GM12864 (cell line): ENCODE measurements around the gene TRIM61.
"Not testable (repeated sequence)": the region's sequence is repeated elsewhere in the genome, so short reads cannot be mapped to it uniquely, and the experiment has no call there.

Experiments used
- DNase-seq: peaks from one replicate; pipeline ENCODE4 v3.0.0-alpha.2; 2011; ENCODE audit warnings: low read depth
- H3K4me3 ChIP-seq: 2 replicates; pipeline ENCODE4 v1.5.1; 2011; ENCODE audit warnings: mild to moderate bottlenecking, low read depth, low read length, control low read depth
- CTCF ChIP-seq: IDR thresholded peaks from 2 replicates; pipeline ENCODE4 v1.5.1; 2011; ENCODE audit warnings: low read depth, mild to moderate bottlenecking, moderate library complexity, low read length, control low read depth, inconsistent platforms; ENCODE audit errors: missing control alignments

TRIM61 gene

GRCh38 chr4:164977243-164978164 lies at the start of gene TRIM61:
Gene TRIM61 (minus strand): TSS chr4:164977657. CDS start chr4:164970002, 7,655 bp downstream.
- TF ChIP-seq CTCF: peak; percentile 8
- peak; percentile 50 for DNase-seq
- peak within 1 kb of the TSS; percentile 71 for H3K4me3 ChIP-seq

DNA sequence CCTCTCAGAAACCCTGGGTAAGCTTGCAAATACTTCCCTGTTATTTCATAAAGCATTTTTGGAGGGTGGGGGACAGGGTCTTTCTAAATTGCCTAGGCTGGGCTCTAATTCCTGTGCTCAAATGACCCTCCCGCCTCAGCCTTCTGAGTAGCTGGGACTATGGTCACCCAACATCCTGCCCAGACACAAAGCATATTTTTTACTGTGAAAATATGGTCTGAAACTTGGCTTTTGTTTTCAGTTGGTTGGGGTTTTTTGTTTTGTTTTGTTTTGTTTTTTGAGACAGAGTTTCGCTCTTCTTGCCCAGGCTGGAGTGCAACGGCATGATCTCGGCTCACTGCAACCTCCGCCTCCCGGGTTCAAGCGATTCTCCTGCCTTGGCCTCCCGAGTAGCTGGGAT lies 48.3 kb upstream of the TRIM61 start:
- not testable (repeated sequence) for DNase-seq, H3K4me3 ChIP-seq

DNA sequence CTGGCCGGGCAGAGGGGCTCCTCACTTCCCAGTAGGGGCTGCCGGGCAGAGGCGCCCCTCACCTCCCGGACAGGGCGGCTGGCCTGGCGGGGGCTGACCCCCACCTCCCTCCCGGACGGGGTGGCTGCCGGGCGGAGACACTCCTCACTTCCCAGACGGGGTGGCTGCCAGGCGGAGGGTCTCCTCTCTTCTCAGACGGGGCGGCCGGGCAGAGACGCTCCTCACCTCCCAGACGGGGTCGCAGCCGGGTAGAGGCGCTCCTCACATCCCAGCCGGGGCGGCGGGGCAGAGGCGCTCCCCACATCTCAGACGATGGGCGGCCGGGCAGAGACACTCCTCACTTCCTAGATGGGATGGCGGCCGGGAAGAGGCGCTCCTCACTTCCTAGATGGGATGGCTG lies 42.5 kb upstream of the TRIM61 start:
- H3K4me3 ChIP-seq, DNase-seq: not testable (repeated sequence)

GRCh38 chr4:165016971-165017370 lies 39.5 kb upstream of the TRIM61 start:
- peak; percentile 40 for TF ChIP-seq CTCF
- no peak for DNase-seq
- no peak overlapping the region for H3K4me3 ChIP-seq

GRCh38 chr4:165013691-165014090 lies 36.2 kb upstream of the TRIM61 start:
- no peak for DNase-seq
- no peak for TF ChIP-seq CTCF
- no peak overlapping the region for H3K4me3 ChIP-seq

- no peak for TF ChIP-seq CTCF
- no peak for DNase-seq
- H3K4me3 ChIP-seq: no peak overlapping the region
Observed at GRCh38 chr4:165011403-165011802, 33.9 kb upstream of the TRIM61 start.

DNA sequence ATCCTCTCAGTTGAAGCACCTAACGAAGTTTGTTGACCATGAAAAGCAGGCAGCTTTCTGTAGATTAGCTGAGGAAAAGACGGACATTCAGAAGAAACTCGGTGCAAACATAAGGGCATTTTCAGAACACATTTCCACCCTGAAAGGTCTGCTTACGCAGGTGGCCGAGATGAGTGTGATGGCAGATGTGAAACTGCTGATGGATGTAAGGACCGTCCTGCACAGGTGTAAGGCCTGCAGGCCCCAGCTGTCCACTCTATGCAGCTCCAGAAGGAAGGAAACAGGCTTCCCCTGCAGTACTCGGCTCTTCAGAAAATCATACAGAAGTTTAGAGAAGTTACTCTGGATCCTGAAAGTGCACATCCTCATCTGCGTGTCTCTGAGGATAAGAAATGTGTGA lies 33.5 kb upstream of the TRIM61 start:
- H3K4me3 ChIP-seq: no peak overlapping the region
- no peak for TF ChIP-seq CTCF
- no peak for DNase-seq

DNA sequence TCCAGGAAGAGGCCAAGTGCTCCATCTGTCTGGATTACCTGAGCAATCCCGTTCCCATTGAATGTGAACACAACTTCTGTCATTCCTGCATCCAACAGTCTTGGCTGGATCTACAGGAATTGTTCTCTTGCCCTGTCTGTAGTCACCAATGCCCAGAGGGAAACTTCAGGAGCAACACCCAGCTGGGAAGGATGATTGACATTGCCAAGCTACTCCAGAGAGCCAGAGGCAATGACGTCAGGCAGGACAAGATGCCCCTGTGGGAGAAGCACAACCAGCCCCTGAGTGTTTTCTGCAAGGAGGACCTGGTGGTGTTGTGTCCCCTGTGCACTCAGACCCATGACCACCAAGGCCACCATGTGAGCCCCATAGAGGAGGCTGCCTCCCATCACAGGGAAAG lies 33.0 kb upstream of the TRIM61 start:
- no peak overlapping the region for H3K4me3 ChIP-seq
- DNase-seq: no peak
- no peak for TF ChIP-seq CTCF
